HG03432 (cell line): ENCODE measurements around the gene NAT9.

Experiments used
- ATAC-seq: cut with Tn5 transposase; IDR thresholded peaks from one replicate; pipeline ENCODE4 v1.9.1; 2021; ENCODE audit warnings: mild to moderate bottlenecking, moderate library complexity; ENCODE audit not compliant: unreplicated experiment

Gene NAT9

GRCh38 chr17:74806334-74806733 is 30.2 kb upstream of the NAT9 start:
- ATAC-seq: no peak

DNA sequence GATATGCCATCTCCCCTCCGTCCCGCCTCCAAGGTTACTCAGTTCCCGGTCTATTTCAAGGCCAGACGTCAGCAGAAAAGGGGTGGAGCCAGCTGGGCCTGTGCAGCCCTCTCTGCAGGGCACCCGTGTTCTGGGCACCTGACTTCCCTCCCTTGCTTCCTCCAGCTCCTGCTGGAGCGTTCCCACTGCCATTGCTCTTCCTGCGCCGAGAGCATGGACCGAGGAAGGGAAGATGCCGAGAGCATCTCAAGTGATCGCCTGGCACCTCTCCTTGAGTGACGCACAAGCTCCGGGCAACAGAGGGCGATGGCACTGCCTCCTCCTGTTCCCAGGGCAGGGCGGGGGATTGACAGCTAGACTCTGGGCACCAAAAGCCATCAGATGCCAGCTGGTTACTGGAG is 29.4 kb upstream of the NAT9 start:
- ATAC-seq: no peak

- ATAC-seq: no peak
Observed at GRCh38 chr17:74804683-74805082, 28.5 kb upstream of the NAT9 start.

DNA sequence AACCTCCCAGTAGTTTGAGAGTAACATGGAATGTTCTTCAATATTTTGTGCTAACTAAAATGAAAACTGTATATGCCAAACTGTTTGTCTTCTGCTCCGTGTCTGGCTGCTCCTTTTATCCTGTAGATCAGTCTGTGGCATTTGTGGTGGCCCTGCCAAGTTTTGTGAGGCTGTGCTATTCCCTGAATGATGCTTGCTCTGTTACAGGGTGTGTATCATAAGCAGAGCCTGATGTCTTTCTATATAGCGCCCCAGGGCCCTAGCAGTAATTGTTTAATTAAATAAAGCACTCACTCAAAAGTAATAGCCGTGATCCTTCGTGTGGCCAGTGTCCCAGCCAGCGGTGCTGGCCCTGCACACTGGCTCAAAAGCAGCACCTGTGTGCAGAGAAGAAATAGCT is 27.8 kb upstream of the NAT9 start:
- no peak for ATAC-seq

DNA sequence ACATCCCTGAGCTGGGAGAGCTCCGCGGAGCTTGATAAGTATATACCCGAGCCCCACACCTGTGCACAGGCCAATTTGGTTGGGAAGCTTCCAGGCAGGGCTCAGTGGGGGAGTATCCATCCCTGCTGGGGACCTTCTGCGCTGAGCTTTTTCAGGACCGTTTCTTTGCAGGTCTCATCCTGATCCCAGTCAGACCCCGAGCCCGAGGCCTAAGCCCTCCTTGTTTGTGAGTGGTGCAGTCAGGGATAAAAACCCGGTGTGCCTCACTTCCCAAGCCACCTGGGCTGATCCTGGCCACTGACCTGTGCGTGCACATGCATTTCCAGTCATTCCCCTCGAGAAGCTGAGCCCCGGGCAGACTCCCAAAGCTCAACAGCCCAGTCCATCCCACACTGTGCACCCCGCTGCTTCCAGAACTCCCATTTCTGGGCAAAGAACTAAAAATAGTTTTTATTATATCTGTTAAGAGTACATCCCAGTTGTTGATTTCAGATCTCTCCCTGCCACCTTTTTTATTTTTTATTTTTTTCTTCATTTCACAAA is 27.3 kb upstream of the NAT9 start:
- no peak for ATAC-seq

- ATAC-seq: no peak
Observed at GRCh38 chr17:74801896-74802295, 25.8 kb upstream of the NAT9 start.

GRCh38 chr17:74800531-74800930 is 24.4 kb upstream of the NAT9 start:
- ATAC-seq: no peak

- no peak for ATAC-seq
Observed at GRCh38 chr17:74799097-74799496, 23.0 kb upstream of the NAT9 start.

- ATAC-seq: no peak
Observed at GRCh38 chr17:74798239-74798707, 22.1 kb upstream of the NAT9 start.

GRCh38 chr17:74797824-74798223 is 21.7 kb upstream of the NAT9 start:
- no peak for ATAC-seq

GRCh38 chr17:74796866-74797265 is 20.7 kb upstream of the NAT9 start:
- no peak for ATAC-seq

GRCh38 chr17:74796211-74796610 is 20.1 kb upstream of the NAT9 start:
- ATAC-seq: no peak

DNA sequence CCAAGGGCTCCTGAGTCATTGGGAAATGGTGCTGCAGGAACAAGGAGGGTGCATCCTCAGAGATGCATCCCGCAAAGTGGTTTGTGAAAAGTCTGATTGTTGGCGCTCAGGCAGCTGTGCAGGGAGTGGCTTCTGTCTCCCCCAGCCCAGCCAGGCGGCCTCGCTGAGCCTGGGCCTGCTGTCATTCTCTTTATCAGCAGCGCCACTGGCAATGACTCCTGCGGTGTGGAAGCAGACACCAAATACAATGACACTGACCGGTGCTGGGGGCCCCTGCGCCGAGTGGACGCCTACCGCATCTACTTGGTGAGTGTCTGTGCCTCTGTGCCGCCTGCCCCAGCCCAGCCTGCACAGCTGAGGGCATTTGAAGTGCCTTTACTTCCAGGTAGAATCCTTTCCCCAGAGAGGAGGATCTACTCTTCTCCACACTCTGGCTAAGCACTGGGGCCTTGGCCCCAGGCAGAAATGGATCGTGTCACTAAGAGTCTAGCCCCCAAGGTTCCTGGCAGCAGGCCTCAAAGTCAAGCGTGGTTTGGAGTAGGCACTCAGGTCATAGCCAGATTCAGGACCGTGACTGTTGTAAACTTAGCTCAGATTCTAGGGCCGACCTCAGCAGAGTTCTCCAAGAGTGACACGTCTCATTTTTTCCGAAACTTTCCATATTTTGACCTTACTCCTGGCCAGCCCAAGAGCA is 19.3 kb upstream of the NAT9 start:
- ATAC-seq: no peak

DNA sequence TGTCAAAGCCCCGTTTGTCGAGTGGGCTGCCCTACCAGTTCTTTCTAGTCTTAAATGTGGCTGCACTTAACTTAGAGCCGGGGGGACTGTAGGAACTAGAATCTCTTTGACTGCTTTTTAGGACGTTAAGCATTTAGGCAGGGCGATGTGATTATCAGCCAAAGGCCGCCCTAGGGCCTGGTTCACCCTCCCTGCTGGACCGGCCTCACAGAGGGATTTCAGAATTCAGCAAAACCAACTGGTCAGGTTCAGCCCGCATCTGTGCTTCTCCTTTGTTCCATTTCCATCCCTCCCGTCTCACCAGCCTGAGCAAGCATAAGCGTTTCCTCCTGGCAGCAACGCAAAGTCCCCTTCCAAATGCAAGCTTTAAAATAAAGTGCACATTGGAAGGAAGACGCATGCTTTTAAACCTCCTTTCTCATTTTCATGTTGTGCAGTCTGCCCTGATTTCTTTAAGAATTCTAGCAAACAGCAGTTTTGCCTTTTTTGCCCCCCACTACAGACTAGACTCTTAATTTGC is 16.5 kb upstream of the NAT9 start:
- no peak for ATAC-seq

DNA sequence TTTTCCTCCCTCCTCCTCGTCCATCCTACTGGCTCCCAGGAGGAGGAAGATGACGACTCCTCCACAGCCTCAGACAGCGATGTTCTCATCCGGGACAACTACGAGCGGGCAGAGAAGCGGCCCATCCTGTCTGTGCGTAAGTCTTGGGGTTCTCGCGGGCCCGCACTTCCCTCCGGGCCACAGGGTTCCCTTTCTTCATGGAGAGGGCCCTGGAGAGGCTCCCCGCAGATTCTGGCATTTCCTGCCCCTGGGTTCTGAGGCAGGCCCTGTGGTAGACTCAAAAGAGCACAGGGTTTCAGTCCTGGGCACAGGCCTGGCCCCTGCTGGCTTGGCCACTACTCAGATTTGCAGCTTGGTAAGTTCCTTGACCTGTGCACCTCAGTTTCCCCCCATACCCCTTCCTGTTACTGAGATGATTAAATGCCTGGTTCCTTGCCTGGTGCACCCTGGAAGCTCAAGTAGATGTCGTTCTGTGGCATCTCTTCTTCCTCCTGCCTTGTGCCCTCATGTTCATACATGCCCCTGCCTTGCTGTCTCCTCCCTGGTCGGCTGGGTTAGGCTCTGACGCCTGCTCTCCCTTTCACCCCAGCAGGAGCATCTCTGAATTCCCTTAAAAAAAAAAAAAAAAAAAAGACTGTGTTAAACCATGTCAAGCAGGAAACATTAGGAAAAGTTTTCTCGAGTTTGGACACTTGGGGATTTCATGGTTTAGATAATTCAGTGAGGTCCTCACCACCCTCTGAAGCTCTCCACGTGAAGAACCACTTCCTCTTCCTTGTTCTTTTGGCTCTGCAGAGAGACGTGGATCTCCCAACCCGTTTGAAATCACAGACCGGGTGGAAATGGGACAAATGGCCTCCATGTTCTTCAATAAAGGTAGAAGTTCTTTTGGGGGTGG is 14.3 kb upstream of the NAT9 start:
- ATAC-seq: no peak

GRCh38 chr17:74786431-74787055 is 10.4 kb upstream of the NAT9 start:
- ATAC-seq: no peak

DNA sequence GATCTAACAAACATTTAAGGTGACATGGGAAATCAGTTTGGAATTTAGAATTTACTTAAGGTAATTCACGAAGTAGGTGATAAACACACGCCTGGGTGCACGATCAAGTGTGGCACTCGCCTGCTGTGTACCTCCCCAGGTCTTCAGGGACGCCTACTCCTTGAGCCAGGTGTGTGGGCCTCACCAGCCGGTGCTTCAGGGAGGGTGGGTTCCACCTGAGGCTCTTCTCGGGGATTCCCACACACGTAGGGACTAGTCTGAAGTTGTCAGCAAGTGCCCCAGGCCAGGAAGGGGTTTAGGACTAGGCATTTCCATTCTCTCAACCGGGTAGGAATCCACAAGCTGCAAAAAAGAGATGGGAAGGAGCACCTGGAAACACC is 9.8 kb upstream of the NAT9 start:
- ATAC-seq: no peak

DNA sequence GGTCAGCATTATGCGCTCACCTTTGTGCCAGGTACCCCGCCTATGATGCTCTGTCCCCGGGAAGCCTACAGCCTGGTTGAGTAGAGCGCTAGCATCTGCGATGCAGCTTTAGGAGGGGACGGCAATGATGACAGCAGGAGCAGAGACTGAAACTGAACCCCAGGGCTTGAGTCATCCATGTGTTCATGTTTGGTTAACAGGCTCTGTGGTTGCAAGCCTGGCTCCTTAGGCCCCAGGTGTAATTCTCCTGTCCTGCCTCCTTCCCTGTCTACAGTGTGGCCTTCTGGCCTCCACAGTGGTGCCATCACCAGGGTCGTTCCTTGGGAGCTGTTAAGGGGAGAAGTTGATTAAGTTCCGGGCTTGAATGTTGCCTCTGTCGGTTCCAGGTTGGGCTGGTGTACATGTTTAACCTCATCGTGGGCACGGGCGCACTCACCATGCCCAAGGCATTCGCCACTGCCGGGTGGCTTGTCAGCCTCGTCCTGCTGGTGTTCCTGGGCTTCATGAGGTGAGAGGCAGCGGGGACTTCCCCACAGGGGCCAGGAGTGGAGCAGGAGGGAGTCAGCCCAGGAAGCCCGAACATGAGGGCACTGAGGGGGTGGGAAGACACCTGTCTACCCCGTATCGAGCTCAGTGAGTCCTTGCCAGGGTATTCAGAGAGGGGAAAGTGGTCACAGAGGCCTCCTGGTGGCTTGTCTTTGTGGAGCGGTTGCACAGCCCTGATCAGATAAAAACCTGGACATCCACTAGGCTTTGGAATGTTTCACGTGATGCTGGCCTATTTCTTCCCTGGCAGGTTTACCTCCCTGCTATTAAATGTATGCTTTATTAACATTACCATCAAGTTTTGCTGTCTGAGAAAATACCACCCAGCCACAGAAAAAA is 9.2 kb upstream of the NAT9 start:
- ATAC-seq: no peak

DNA sequence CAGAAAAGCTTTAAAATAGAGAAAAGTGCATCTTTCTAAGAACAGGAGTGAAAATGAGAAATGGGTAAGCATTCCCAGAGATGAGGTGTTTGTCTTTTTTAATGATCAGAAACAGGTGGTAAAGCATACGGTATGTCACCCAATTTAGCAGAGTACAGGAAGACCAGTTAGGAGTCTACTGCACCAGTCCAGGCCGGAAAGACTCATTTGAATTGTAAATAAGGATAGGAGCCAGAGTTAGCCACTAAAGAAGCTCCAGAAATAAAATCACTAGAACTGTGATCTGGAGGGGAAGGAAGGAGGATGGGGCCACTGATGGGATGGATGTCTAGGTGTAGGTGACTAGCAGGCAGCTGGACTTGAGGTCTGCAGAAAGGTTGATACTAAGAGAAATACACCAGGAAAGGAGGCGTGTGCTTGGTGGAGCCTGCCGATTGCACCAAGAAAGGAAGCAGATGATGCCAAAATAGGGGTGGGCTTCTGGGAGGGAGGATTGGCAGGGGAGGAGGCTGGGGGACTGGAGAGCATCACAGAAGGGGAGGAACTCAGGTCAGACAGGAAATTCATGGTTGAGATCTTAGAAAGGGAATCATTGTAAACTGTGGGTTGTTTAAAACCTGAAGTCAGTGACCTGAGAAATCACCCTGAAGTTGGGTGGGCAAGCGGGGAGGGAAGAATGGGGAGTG is 8.1 kb upstream of the NAT9 start:
- no peak for ATAC-seq

DNA sequence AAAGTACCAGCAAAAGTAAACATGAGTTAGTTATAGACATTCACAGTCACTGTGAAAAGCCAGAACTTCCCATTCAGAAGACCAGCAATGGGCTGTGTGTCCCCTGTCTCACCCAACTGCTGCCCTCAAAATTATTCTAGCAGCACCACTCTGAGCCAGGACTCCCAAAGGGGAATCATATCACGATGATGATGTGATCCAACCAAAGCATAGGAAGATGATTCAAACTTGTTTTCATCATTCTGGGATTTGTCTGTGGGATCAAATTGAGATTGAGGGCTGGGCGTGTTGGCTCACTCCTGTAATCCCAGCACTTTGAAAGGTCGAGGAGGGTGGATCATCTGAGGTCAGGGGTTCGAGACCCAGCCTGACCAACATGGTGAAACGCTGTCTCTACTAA is 6.4 kb upstream of the NAT9 start:
- no peak for ATAC-seq
